Fibroblast of mammary gland (primary cell): ENCODE measurements around the gene UBE2F.

ENCODE experiments used
- DNase-seq: peaks from one replicate; pipeline ENCODE4 v3.0.0-alpha.2; 2010; ENCODE audit warnings: low read depth
- H3K4me3 ChIP-seq: 2 replicates; pipeline ENCODE4 v1.5.1; 2011; ENCODE audit warnings: low read depth, mild to moderate bottlenecking, low read length, moderate library complexity; ENCODE audit not compliant: control insufficient read depth
- CTCF ChIP-seq: conservative IDR thresholded peaks from 2 replicates; pipeline ENCODE4 v1.5.1; 2011; ENCODE audit warnings: low read depth, low read length, inconsistent platforms; ENCODE audit not compliant: control insufficient read depth, insufficient read depth

UBE2F gene

DNA sequence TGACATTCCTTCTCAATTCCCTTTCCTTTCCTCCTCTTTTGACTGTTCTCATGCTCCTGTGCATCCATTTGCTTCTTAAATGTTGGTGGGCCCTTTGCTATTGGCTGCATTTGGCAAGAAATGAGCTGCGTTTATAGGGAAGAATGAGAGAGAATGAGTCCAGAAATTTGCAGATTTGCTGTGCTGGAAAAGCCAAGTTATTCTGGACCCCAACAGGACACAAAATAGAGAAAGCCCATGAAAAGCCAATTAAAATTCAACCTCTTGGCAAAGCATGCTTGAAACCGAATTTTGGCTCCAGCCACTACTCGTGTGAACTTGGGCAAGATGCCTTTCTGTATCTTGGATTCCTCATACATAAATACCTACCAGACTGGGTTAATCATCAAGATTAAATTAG lies 92.7 kb downstream of the UBE2F start:
- TF ChIP-seq CTCF: no peak
- H3K4me3 ChIP-seq: peak overlapping the region; percentile 85

GRCh38 chr2:238060096-238060541 lies 93.3 kb downstream of the UBE2F start:
- H3K4me3 ChIP-seq: peak overlapping the region; percentile 85
- DNase-seq: peak; percentile 30
- no peak for TF ChIP-seq CTCF

More for the DNA sequence above, 92.7 kb downstream of the UBE2F start:
- DNase-seq: no peak

DNA sequence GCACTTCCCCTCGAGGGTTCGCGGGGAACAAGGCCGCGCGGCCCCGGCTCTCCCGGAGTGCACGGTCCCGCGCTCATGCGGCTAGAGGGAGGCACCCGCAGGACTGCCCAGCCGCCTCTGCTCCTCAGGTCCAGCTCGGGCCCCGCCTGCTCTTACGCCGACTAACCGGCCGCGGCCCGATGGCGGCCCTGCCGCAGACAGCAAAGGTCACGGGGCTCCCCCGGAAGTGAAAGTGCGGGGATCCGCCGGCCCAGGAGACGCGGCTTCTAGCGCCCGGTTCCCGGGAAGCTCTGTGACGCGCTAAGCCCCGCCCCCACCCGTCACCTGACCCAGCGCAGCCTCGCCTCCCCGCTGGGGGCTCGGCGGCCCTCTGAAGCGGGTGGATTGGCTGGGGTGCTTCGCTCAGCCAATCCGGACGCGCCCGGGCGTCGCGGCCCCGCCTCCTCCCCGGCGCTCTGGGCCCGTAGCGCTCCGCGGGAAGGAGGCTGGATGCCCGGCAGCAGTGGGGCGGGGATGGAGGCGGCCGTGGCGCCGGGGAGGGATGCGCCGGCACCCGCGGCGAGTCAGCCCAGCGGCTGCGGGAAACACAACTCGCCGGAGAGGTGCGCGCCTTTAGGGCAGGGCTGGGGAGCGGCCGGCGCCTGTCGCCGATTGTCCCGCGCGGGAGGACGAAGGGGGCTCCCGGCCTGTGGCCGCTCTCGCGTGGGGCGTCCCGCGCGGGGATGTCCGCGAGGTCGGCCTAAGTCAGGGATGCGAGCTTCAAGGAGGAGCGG lies 93.9 kb downstream of the UBE2F start, which contains the start of gene SCLY:
Gene SCLY (plus strand): TSS at position 460 of the 773 bp plus-strand sequence. CDS start 54 bp downstream, at position 514.
- TF ChIP-seq CTCF: no peak
- peak within 1 kb of the TSS; percentile 86 for H3K4me3 ChIP-seq
- DNase-seq: peak; percentile 95

GRCh38 chr2:238061315-238062202 lies 94.7 kb downstream of the UBE2F start:
- no peak for TF ChIP-seq CTCF
- DNase-seq: peak; percentile 51
- H3K4me3 ChIP-seq: peak overlapping the region; percentile 86

DNA sequence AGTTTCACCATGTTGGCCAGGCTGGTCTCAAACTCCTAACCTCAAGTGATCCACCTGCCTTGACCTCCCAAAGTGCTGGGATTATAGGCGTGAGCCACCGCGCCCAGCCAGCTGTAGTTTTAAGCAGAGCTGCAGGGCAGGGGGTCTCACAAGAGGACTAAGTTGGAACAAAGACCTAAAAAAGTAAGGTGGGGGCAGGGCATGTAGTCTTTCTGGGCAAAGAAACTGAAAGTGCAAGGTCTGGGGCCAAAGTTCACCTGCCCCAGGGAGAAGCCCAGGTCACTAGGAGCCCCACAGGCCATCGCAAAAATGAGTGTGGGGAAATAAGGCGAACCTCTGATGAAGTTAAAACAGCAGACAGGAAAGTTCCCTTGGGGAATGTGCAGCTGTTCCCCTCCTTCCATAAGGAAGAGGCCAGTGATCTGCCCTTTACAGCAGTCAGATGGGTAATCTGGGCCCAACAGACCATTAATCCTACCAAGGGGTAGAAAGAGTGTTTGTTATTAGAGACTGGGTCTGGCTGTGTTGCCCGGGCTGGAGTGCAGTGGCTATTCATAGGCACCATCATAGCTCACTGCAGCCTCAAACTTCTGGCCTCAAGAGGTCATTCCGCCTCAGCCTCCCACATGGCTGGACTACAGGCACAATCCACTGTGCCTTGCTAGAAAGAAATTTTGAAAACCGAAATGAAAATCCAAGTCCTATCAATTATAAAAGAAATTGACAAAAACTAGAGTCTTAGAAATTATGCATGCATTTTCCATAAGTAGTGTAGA lies 96.8 kb downstream of the UBE2F start:
- H3K4me3 ChIP-seq: no peak overlapping the region
- no peak for TF ChIP-seq CTCF
- no peak for DNase-seq

DNA sequence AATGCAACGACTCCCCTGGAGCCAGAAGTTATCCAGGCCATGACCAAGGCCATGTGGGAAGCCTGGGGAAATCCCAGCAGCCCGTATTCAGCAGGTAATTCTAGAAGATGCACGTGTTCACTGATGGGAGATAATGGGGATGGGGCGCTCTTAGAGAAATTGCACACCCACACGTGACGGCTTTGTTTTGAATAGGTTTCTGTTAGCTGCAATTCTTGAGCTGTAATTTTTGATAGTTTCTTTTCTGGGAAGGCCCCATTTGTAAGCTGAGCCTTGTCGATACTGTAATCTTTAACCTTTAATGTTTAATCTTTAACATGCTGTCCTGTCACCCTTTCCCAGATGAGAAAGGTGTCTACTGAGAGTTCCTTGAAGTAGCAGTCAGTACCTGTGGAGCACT lies 97.6 kb downstream of the UBE2F start:
- TF ChIP-seq CTCF: no peak
- DNase-seq: no peak
- no peak overlapping the region for H3K4me3 ChIP-seq
